ENCODE results near the gene NFATC1.
"Not testable (repeated sequence)": the region's sequence is repeated elsewhere in the genome, so short reads cannot be mapped to it uniquely, and the experiment has no call there.

NFATC1 gene

GRCh38 chr18:79479761-79480161 is 84.0 kb downstream of the NFATC1 start:
- DNase-seq, result no peak

- DNase-seq, result no peak
Observed at GRCh38 chr18:79480171-79481045, 84.7 kb downstream of the NFATC1 start.

GRCh38 chr18:79481046-79481790 is 85.5 kb downstream of the NFATC1 start:
- DNase-seq, result no peak

GRCh38 chr18:79483393-79483792 is 87.7 kb downstream of the NFATC1 start:
- DNase-seq, result not testable (repeated sequence)

GRCh38 chr18:79483971-79484491 is 88.3 kb downstream of the NFATC1 start:
- no peak for DNase-seq

- no peak for DNase-seq
Observed at GRCh38 chr18:79484661-79485621, 89.2 kb downstream of the NFATC1 start.

GRCh38 chr18:79485788-79486355 is 90.1 kb downstream of the NFATC1 start:
- DNase-seq, result no peak

GRCh38 chr18:79486356-79487182 is 90.8 kb downstream of the NFATC1 start:
- DNase-seq, result no peak

GRCh38 chr18:79487183-79487800 is 91.6 kb downstream of the NFATC1 start:
- no peak for DNase-seq

GRCh38 chr18:79487801-79488201 is 92.1 kb downstream of the NFATC1 start:
- no peak for DNase-seq

GRCh38 chr18:79488311-79489050 is 92.8 kb downstream of the NFATC1 start:
- DNase-seq, result no peak

GRCh38 chr18:79489051-79489898 is 93.5 kb downstream of the NFATC1 start:
- DNase-seq, result no peak

- DNase-seq, result no peak
Observed at GRCh38 chr18:79489899-79490625, 94.3 kb downstream of the NFATC1 start.

- DNase-seq, result no peak
Observed at GRCh38 chr18:79490626-79491041, 94.9 kb downstream of the NFATC1 start.

- DNase-seq, result no peak
Observed at GRCh38 chr18:79491081-79491551, 95.4 kb downstream of the NFATC1 start.

- DNase-seq, result no peak
Observed at GRCh38 chr18:79493211-79493800, 97.6 kb downstream of the NFATC1 start.

- no peak for DNase-seq
Observed at GRCh38 chr18:79493801-79494211, 98.1 kb downstream of the NFATC1 start.

GRCh38 chr18:79494936-79495335 is 99.2 kb downstream of the NFATC1 start:
- DNase-seq, result no peak

Measured in GF-D8 (cell line).